HL-60 (cell line): ENCODE data around the gene ACP4.

ENCODE experiments used
- CTCF ChIP-seq: IDR thresholded peaks from one replicate; pipeline ENCODE4 v1.5.1; 2011; ENCODE audit warnings: low read length, control low read depth, inconsistent platforms; ENCODE audit not compliant: insufficient read depth
- GABPA ChIP-seq: IDR thresholded peaks from 2 replicates; pipeline ENCODE4 v1.6.1; 2012; ENCODE audit warnings: low read depth
- POLR2AphosphoS5 ChIP-seq: IDR thresholded peaks from 2 replicates; pipeline ENCODE4 v1.6.1; 2012; ENCODE audit warnings: low read depth
- SPI1 ChIP-seq: IDR thresholded peaks from 2 replicates; pipeline ENCODE4 v1.6.1; 2012; ENCODE audit warnings: low read depth, mild to moderate bottlenecking, borderline replicate concordance
- TF ChIP-seq, protein P1 (sequence below): IDR thresholded peaks from 2 replicates; pipeline ENCODE4 v1.6.1; 2012; ENCODE audit warnings: low read depth; ENCODE audit not compliant: insufficient replicate concordance

DNA sequence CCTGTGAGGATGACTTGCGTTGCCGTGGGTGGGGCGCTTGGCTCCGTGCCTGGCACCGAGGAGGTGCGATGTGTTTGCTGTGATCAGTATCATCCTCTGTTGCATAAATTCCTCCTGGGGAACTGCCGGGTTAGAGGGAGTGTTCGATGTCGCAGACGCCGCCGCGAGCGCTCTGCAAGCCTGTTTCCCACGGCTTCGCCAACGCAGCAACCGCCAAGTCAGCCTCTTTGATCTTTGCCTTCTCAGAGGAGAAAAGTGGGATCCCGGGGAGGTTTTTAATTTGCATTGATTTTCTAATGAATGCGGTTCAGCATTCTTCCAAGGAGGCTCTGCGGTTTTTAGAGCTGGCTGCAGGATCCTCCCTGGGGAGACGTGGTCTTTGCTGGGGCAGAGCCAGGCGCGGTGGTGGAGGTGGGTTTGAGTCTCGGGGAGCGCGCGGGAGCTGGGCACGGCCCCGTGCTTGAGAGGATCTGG is 12.3 kb upstream of the ACP4 start:
- TF ChIP-seq CTCF (no peak), POLR2AphosphoS5 (no peak), GABPA (no peak), SPI1 (no peak)
- TF ChIP-seq, protein P1, sequence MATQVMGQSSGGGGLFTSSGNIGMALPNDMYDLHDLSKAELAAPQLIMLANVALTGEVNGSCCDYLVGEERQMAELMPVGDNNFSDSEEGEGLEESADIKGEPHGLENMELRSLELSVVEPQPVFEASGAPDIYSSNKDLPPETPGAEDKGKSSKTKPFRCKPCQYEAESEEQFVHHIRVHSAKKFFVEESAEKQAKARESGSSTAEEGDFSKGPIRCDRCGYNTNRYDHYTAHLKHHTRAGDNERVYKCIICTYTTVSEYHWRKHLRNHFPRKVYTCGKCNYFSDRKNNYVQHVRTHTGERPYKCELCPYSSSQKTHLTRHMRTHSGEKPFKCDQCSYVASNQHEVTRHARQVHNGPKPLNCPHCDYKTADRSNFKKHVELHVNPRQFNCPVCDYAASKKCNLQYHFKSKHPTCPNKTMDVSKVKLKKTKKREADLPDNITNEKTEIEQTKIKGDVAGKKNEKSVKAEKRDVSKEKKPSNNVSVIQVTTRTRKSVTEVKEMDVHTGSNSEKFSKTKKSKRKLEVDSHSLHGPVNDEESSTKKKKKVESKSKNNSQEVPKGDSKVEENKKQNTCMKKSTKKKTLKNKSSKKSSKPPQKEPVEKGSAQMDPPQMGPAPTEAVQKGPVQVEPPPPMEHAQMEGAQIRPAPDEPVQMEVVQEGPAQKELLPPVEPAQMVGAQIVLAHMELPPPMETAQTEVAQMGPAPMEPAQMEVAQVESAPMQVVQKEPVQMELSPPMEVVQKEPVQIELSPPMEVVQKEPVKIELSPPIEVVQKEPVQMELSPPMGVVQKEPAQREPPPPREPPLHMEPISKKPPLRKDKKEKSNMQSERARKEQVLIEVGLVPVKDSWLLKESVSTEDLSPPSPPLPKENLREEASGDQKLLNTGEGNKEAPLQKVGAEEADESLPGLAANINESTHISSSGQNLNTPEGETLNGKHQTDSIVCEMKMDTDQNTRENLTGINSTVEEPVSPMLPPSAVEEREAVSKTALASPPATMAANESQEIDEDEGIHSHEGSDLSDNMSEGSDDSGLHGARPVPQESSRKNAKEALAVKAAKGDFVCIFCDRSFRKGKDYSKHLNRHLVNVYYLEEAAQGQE, result no peak
